Endothelial cell of umbilical vein (primary cell): ENCODE measurements around the gene COL15A1. TPM values are rescaled to one million over a fixed set of nuclear protein-coding genes. Genes with fewer than 3 reads are reported as not detected.

Experiments used
- BruUV-seq: library from RNA; stranded (reverse); fragments of 400-500 nt; replicated peaks from 2 replicates; lab custom pipeline; 2021; lab: Mats Ljungman, UMichigan
- CTCF ChIA-PET: fragments of 300-600, 350-600 bp; sonication (Branson Sonifier 250); formaldehyde crosslinking; loops from one replicate; lab custom pipeline; 2021; ENCODE audit warnings: antibody characterized with exemption, inconsistent platforms; lab: Charles Lee
- POLR2A ChIA-PET: fragments of 300-600, 350-600 bp; sonication (Branson Sonifier 250); formaldehyde crosslinking; loops from one replicate; lab custom pipeline; 2021; ENCODE audit warnings: antibody characterized with exemption, inconsistent platforms; lab: Charles Lee
- DNase-seq: peaks from one replicate; pipeline ENCODE4 v3.0.0-alpha.2; 2011; ENCODE audit warnings: low read depth, low spot score
- FAIRE-seq: peaks from 2 replicates; lab custom pipeline; 2011; peaks lifted over from hg19 to GRCh38; lab: Jason Lieb, UNC
- H2AFZ ChIP-seq: 2 replicates; pipeline ENCODE4 v1.6.0; 2012; ENCODE audit warnings: low read depth, low read length, control low read depth, inconsistent platforms
- H3K27ac ChIP-seq: 2 replicates; pipeline ENCODE4 v1.5.1; 2011; ENCODE audit warnings: low read depth, mild to moderate bottlenecking, control low read depth, low read length, moderate library complexity; ENCODE audit not compliant: insufficient read depth
- H3K27me3 ChIP-seq, 2 experiments: 2 replicates each; pipeline versions ENCODE4 v1.6.0 to v1.6.1; 2011; ENCODE audit warnings: low read length in 2 of 2, mixed read lengths in 1 of 2; ENCODE audit not compliant: control insufficient read depth in 2 of 2, insufficient read depth in 2 of 2
- H3K36me3 ChIP-seq, 2 experiments: 2 replicates in 1 of 2; 3 replicates in 1 of 2; pipeline ENCODE4 v1.5.1; 2011; ENCODE audit warnings: low read length in 2 of 2, mild to moderate bottlenecking in 1 of 2, moderate library complexity in 1 of 2; ENCODE audit not compliant: control insufficient read depth in 2 of 2, insufficient read depth in 2 of 2; ENCODE audit errors: extremely low read depth in 1 of 2
- H3K4me1 ChIP-seq: 3 replicates; pipeline ENCODE4 v1.5.1; 2011; ENCODE audit warnings: mild to moderate bottlenecking, low read length; ENCODE audit not compliant: control insufficient read depth, insufficient read depth; ENCODE audit errors: extremely low read depth
- H3K4me2 ChIP-seq: 2 replicates; pipeline ENCODE4 v1.6.1; 2011; ENCODE audit warnings: low read length, control low read depth, mixed read lengths; ENCODE audit not compliant: insufficient read depth
- H3K4me3 ChIP-seq, 3 experiments: fragments of 200-600 bp in 1 of 3; sonication (generic), shearing (Covaris generic) in 1 of 3; replicated peaks in 1 of 3; 2 replicates each; pipeline ENCODE4 v1.5.1; 2011 to 2016; ENCODE audit warnings: control low read depth in 3 of 3, low read length in 3 of 3, mild to moderate bottlenecking in 2 of 3, inconsistent platforms in 1 of 3, low read depth in 1 of 3, moderate library complexity in 1 of 3; ENCODE audit not compliant: insufficient read depth in 1 of 3
- H3K79me2 ChIP-seq: 2 replicates; pipeline ENCODE4 v1.6.0; 2012; ENCODE audit warnings: low read length, inconsistent platforms; ENCODE audit not compliant: control insufficient read depth, insufficient read depth
- H3K9ac ChIP-seq: replicated peaks from 2 replicates; pipeline ENCODE3; 2011; ENCODE audit warnings: low read length, control low read depth; ENCODE audit not compliant: insufficient read depth; ENCODE audit errors: extremely low read depth
- H3K9me1 ChIP-seq: replicated peaks from 3 replicates; pipeline ENCODE4 v1.6.0; 2011; ENCODE audit warnings: mild to moderate bottlenecking, low read length; ENCODE audit not compliant: control insufficient read depth, insufficient read depth; ENCODE audit errors: extremely low read depth
- H3K9me3 ChIP-seq: replicated peaks from 2 replicates; pipeline ENCODE4 v1.5.1; 2012; ENCODE audit warnings: low read length, inconsistent platforms; ENCODE audit not compliant: control insufficient read depth, insufficient read depth
- H4K20me1 ChIP-seq: replicated peaks from 2 replicates; pipeline ENCODE3; 2011; ENCODE audit warnings: mild to moderate bottlenecking, low read length; ENCODE audit not compliant: control insufficient read depth, insufficient read depth; ENCODE audit errors: extremely low read depth
- EZH2 ChIP-seq: IDR thresholded peaks from 2 replicates; pipeline ENCODE4 v1.6.1; 2012; ENCODE audit warnings: borderline replicate concordance, low read depth, mild to moderate bottlenecking, moderate library complexity, low read length, inconsistent platforms; ENCODE audit not compliant: severe bottlenecking
- FOS ChIP-seq: IDR thresholded peaks from 2 replicates; pipeline ENCODE4 v1.6.1; 2011; ENCODE audit warnings: mild to moderate bottlenecking, low read length, moderate library complexity, borderline replicate concordance; ENCODE audit not compliant: insufficient read depth
- GATA2 ChIP-seq: IDR thresholded peaks from 2 replicates; pipeline ENCODE4 v1.7.0; 2011; ENCODE audit warnings: low read depth, mild to moderate bottlenecking, moderate library complexity, mixed read lengths, low read length; ENCODE audit not compliant: insufficient read length, insufficient read depth
- JUN ChIP-seq: IDR thresholded peaks from 2 replicates; pipeline ENCODE4 v1.6.1; 2011; ENCODE audit warnings: borderline replicate concordance, low read depth; ENCODE audit not compliant: insufficient read length, insufficient read depth
- dilution Hi-C: fragments of 300-500 bp; cut with MboI; formaldehyde crosslinking; loops from one replicate; pipeline ENCODE4 v1.15.0; 2019; ENCODE audit warnings: low sequenced_read_pairs; ENCODE audit not compliant: extremely low pct_ligation_motif_present
- intact Hi-C: fragments of 100-400 bp; cut with micrococcal nuclease; formaldehyde crosslinking; loops from one replicate; pipeline ENCODE4 v1.10.0; 2022
- polyA plus RNA-seq, 4 experiments: library from polyadenylated mRNA; depleted of rRNA in 3 of 4; stranded (reverse) in 3 of 4; unstranded in 1 of 4; fragments of >200 nt; gene quantifications; 2 replicates each; pipeline versions ENCODE4 v1.2.1 to v1.2.3, GENCODE V29; 2011 to 2012; ENCODE audit warnings: missing spikeins in 1 of 4
- total RNA-seq: library from RNA; stranded (reverse); gene quantifications from 2 replicates; pipeline ENCODE4 v1.2.3, GENCODE V29; 2021

The COL15A1 gene
- total and polyA plus RNA-seq, 2 donors (not counting 3 experiments of a cell fraction or from before 2014, with no cell fraction given) = not detected

- Histone ChIP-seq H3K9me1 (no peaks in the 10 kb centered on the region), H3K4me2 (no peak overlapping the region), H3K4me1 (no peaks in the 10 kb centered on the region), H3K36me3 (no peaks in the 10 kb centered on the region), H3K79me2 (no peaks in the 10 kb centered on the region), H4K20me1 (no peaks in the 10 kb centered on the region), H3K27me3 (no peaks in the 10 kb centered on the region), H2AFZ (no peak overlapping the region), H3K9me3 (no peaks in the 10 kb centered on the region), H3K27ac (no peak overlapping the region), H3K9ac (no peak overlapping the region), H3K4me3 (no peak overlapping the region)
- ChIA-PET POLR2A (no interaction called here), CTCF (interaction anchor here (1.7 kb wide), 1 partner anchor 11 kb away, joined by 8 read pairs; no protein-coding TSS in a partner anchor)
- DNase-seq (no peak), FAIRE-seq (no peak)
- dilution Hi-C loops (no loop called here), intact Hi-C loops (no loop called here)
- BruUV-seq = no TSS peak
- TF ChIP-seq FOS (no peak), JUN (no peak), GATA2 (no peak)
Measured at GRCh38 chr9:98964911-98965336, 21.2 kb downstream of the COL15A1 start.

- no peak for FAIRE-seq
Measured at GRCh38 chr9:98966676-98967075, 23.0 kb downstream of the COL15A1 start.

More at GRCh38 chr9:98966676-98967075, 23.0 kb downstream of the COL15A1 start:
- Histone ChIP-seq H3K79me2 (no peaks in the 10 kb centered on the region), H4K20me1 (no peaks in the 10 kb centered on the region), H3K4me2 (no peak overlapping the region), H3K36me3 (no peaks in the 10 kb centered on the region), H3K9ac (no peak overlapping the region), H3K9me3 (no peaks in the 10 kb centered on the region), H3K4me1 (no peaks in the 10 kb centered on the region), H2AFZ (no peak overlapping the region), H3K4me3 (no peak overlapping the region), H3K27me3 (no peaks in the 10 kb centered on the region), H3K27ac (no peak overlapping the region), H3K9me1 (no peaks in the 10 kb centered on the region)
- BruUV-seq = no TSS peak
- TF ChIP-seq EZH2 = no peak
- no peak for TF ChIP-seq FOS
- no peak for TF ChIP-seq JUN
- CTCF ChIA-PET = interaction anchor here (1.3 kb wide), 1 partner anchor 32 kb away, joined by 4 read pairs; no protein-coding TSS in a partner anchor
- DNase-seq = no peak
- intact Hi-C loops (no loop called here), dilution Hi-C loops (no loop called here)
- POLR2A ChIA-PET = no interaction called here
